Adrenal gland (tissue), 12 donors: ENCODE results near the gene REXO1. TPM values are rescaled to one million over a fixed set of nuclear protein-coding genes. Genes with fewer than 3 reads are reported as not detected.
A peak's percentile ranks its signal among the peaks of the same experiment; 100 is the strongest.

ENCODE experiments used
- DNase-seq, 7 donors: peaks; one replicate each; pipeline ENCODE4 v3.0.0-alpha.2; 2019 to 2020
- H3K27ac ChIP-seq, 5 donors: fragments of 200-600 bp; sonication (generic) in 4 of 5; 1 replicate in 3 of 5; 2 replicates in 2 of 5; pipeline versions ENCODE4 v1.5.1 to v1.8.0; 2016 to 2020; ENCODE audit warnings: mild to moderate bottlenecking in 1 of 5
- H3K27me3 ChIP-seq: fragments of 200-600 bp; 2 replicates; pipeline ENCODE4 v1.8.0; 2021
- H3K36me3 ChIP-seq, 2 donors: fragments of 200-600 bp; replicated peaks in 1 of 2; 1 replicate in 1 of 2; 2 replicates in 1 of 2; pipeline versions ENCODE4 v1.5.1 to v1.8.0; 2018 to 2022
- H3K4me1 ChIP-seq, 2 donors: fragments of 200-600 bp; replicated peaks in 1 of 2; 1 replicate in 1 of 2; 2 replicates in 1 of 2; pipeline versions ENCODE4 v1.5.1 to v1.8.0; 2018 to 2021
- H3K4me3 ChIP-seq, 4 donors: fragments of 200-600 bp; sonication (generic) in 3 of 4; one replicate each; pipeline ENCODE4 v1.5.1; 2016 to 2018
- H3K9me3 ChIP-seq, 3 donors: fragments of 200-600 bp; sonication (generic) in 1 of 3; replicated peaks in 1 of 3; 1 replicate in 2 of 3; 2 replicates in 1 of 3; pipeline versions ENCODE4 v1.5.1 to v1.8.0; 2016 to 2021
- POLR2A ChIP-seq, 2 donors: fragments of 450-650 bp; IDR thresholded peaks; one replicate each; pipeline ENCODE4 v1.6.1; 2017; ENCODE audit warnings: antibody characterized with exemption in 2 of 2, mild to moderate bottlenecking in 2 of 2, moderate library complexity in 1 of 2
- WGBS, 4 donors: extraction: QIAGEN DNeasy Blood & Tissue Kit in 2 of 4; methylation state at CpG; one replicate each; pipeline versions ENCODE4 v1.1.5 to v1.1.7; 2013 to 2017; 5-methylcytosine and 5-hydroxymethylcytosine counted together
- intact Hi-C, 2 donors: fragments of 100-400 bp; cut with DNase I; formaldehyde crosslinking; loops; one replicate each; pipeline versions ENCODE4 v1.14.1 to v1.15.0; 2022 to 2023
- polyA plus RNA-seq, 3 donors: library from polyadenylated mRNA; stranded (reverse); fragments of 200-250 nt in 2 of 3; fragments of 350-450 nt in 1 of 3; fragmentation: Illumina TruSeq in 1 of 3; extraction: RNeasy Lipid Tissue Mini Kit (QIAGEN cat#74804) in 1 of 3; gene quantifications; one replicate each; pipeline ENCODE4 v1.2.3, GENCODE V29; 2013 to 2014
- total RNA-seq, 9 donors: library from RNA; depleted of rRNA in 4 of 9; stranded (reverse); fragments of >200 nt in 4 of 9; fragments of 120-200 nt in 1 of 9; fragmentation: NEBNext Ultra II Directional in 1 of 9; extraction: Animal tissue kit (Norgen Biotek cat#: 25700) in 1 of 9; gene quantifications; one replicate each; pipeline versions ENCODE4 v1.1.0 to v1.2.4, GENCODE V29; 2013 to 2023
- TF ChIP-seq, protein P1 (sequence below), 6 experiments: fragments of 450-650 bp in 4 of 6; fragments of 200-600 bp in 2 of 6; sonication (generic) in 1 of 6; IDR thresholded peaks; 1 replicate in 5 of 6; 2 replicates in 1 of 6; pipeline versions ENCODE4 v1.5.1 to v1.8.0; 2016 to 2021; ENCODE audit warnings: antibody characterized with exemption in 6 of 6, mild to moderate bottlenecking in 2 of 6, moderate library complexity in 1 of 6
- donor health status: healthy with polysubstance abuse.
- donor health status: Bipolar disorder and iron deficiency.
- donor health status: DM: yes; HTN: yes; CAD: no.
- donor health status: DM: no; HTN: no; CAD: no.
- donor health status: DM: no; HTN: no; CAD: no.
- donor health status: DM: yes; HTN: yes; CAD: no.

Gene REXO1
- total and polyA plus RNA-seq, 12 donors = 9.3 to 155 (median 44.5) TPM

DNA sequence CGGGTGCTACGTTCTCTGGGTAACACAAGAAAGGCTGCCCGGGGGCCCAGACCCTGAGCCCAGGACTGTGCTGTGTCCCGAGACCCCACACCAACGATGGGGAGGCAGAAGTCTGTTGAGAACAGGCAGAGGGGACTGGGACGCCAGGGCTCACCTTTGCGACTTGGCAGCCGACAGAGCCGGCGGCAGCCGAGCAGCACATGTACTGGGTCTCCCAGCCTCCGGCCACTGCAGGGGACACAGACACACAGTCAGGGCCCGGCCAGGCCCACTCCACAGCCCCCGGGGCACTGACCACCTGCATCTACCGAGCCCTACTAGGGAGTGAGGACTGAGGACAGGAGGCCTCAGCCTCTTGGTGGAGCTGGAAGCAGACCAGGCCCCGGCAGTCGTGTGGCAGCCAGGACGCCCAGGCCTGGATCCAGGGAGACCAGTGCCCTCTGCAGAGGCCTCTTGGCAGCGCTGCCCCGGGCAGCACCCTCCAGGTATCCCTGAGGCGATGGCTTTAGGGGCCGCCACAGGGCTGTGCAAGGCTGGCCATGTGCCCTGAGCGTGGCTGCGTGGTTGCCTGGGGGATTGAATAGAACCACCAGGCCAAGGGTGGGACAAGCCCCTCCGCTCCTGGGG lies 30.6 kb downstream of the REXO1 start:
- peak in 1 of 7 donors; percentile 23 for DNase-seq
- no peak overlapping the region for H3K27ac ChIP-seq
- H3K4me1 ChIP-seq = peaks cover 9 to 19% of the 10 kb centered on the region in 2 donors
- WGBS, 4 donors = 76 to 86% (median 84%) methylated on average over 7 to 25 of the region's 25 CpGs
- intact Hi-C loops = loop anchor here in 1 of 2 donors (10.0 kb wide), 1 partner anchor 273 kb away; no protein-coding TSS in a partner anchor
- TF ChIP-seq, protein P1, sequence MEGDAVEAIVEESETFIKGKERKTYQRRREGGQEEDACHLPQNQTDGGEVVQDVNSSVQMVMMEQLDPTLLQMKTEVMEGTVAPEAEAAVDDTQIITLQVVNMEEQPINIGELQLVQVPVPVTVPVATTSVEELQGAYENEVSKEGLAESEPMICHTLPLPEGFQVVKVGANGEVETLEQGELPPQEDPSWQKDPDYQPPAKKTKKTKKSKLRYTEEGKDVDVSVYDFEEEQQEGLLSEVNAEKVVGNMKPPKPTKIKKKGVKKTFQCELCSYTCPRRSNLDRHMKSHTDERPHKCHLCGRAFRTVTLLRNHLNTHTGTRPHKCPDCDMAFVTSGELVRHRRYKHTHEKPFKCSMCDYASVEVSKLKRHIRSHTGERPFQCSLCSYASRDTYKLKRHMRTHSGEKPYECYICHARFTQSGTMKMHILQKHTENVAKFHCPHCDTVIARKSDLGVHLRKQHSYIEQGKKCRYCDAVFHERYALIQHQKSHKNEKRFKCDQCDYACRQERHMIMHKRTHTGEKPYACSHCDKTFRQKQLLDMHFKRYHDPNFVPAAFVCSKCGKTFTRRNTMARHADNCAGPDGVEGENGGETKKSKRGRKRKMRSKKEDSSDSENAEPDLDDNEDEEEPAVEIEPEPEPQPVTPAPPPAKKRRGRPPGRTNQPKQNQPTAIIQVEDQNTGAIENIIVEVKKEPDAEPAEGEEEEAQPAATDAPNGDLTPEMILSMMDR (IDR thresholded peaks at IDR 0.05) = no peak
- TF ChIP-seq POLR2A (IDR thresholded peaks at IDR 0.05) = no peak
- peaks cover 0 to 78% of the 10 kb centered on the region in 2 donors for H3K36me3 ChIP-seq
- H3K27me3 ChIP-seq = no peaks in the 10 kb centered on the region
- H3K9me3 ChIP-seq = no peaks in the 10 kb centered on the region
- no peak overlapping the region for H3K4me3 ChIP-seq

DNA sequence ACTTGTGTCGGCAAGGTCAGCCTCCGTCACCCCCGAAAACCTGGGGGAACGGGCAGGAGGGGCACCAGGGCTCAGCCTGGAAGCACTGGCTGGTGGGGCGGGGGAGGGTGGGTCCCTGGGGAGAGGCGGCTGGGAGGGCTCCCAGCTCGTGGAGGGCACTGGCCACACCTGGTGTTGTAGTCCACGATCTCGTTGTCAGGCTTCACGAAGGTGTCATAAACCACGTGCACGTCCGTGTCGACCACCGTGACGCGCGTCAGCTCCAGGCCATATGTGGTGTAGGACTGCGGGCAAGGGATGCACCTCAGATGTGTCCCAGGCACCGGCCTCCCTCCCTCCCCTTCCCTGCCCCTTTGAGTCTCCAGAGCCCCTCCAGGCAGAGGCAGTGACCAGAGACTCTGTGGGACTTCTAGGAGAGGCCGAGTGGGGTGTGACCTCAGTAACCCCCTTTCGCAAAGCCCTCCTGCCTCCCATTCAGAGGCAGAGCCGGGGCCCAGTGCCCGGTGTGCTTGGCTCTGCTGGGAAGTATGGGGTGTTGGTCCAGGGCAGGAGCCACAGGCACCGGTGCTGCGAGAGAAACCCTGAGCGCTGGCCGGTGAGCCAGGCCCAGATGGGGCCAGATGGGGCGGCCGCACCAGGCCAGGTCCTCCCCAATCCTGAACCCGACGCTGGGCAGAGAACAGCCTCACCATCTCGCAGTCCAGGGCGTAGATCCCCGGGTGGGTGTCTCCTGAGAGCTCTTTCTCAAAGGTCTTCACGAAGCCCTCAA lies 31.6 kb downstream of the REXO1 start:
- Histone ChIP-seq H3K27me3 (no peaks in the 10 kb centered on the region), H3K36me3 (peaks cover 0 to 70% of the 10 kb centered on the region in 2 donors), H3K4me3 (no peak overlapping the region), H3K4me1 (peaks cover 10 to 22% of the 10 kb centered on the region in 2 donors), H3K9me3 (no peaks in the 10 kb centered on the region), H3K27ac (no peak overlapping the region)
- DNase-seq = peak in 2 of 7 donors; percentile 7 to 26
- WGBS, 4 donors = 83 to 88% (median 86%) methylated on average over 4 to 36 of the region's 36 CpGs
- intact Hi-C loops = loop anchor here in 1 of 2 donors (10.0 kb wide), 1 partner anchor 272 kb away; no protein-coding TSS in a partner anchor
- TF ChIP-seq POLR2A (IDR thresholded peaks at IDR 0.05) = no peak
- TF ChIP-seq, protein P1 (IDR thresholded peaks at IDR 0.05) = no peak

DNA sequence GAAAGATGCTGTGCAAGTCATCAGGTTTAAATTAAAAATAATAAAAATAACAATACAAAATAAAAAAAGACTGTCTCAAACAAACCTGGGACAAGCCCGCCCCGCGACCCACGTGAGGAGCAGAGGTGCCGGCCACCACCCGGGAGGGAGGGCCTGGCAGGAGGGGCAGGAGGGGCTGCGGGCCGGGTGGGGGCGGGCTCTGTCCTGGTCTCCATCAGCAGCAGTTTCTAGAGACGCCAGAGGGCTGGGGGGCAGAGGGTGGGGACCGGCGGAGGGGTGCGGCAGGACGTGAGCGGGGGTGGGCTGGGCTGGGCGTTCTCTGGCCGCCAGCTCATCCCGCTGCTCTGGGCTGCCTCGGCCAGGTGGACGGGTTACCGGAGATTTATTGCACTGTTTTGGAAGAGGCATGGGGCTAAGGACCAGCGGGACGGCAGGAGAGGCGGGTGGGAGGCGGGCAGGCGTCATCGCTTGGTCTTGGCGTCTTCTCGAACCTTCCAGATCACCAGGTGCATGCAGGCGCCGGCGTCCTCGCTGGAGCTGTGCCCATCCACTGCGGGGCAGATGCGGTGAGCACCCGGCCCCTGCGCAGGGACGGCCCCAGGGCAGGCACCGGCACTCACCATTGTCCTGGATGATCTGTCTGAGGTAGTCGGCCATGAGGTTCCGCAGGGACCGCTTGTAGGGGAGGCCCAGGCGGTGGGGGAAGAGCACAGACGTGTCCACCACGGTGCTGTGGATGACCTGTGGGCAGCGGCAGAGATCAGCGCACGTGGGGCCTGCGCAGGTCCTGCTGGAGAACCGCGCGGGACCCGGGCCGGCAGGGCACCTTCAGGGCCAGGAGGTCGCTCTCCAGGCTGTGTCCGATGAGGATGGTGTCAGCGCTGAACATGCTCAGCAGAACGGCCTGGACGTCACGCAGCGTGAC lies 32.4 kb downstream of the REXO1 start:
- WGBS, 4 donors = 76 to 82% (median 80%) methylated on average over 15 to 61 of the region's 61 CpGs
- H3K36me3 ChIP-seq = peaks cover 0 to 61% of the 10 kb centered on the region in 2 donors
- TF ChIP-seq, protein P1 (IDR thresholded peaks at IDR 0.05) = no peak
- no peak for TF ChIP-seq POLR2A (IDR thresholded peaks at IDR 0.05)

More for the DNA sequence above, 32.4 kb downstream of the REXO1 start:
- Histone ChIP-seq H3K27ac (no peak overlapping the region), H3K4me1 (peaks cover 12 to 24% of the 10 kb centered on the region in 2 donors), H3K4me3 (no peak overlapping the region), H3K27me3 (no peaks in the 10 kb centered on the region), H3K9me3 (no peaks in the 10 kb centered on the region)
- intact Hi-C loops = loop anchor here in 1 of 2 donors (10.0 kb wide), 1 partner anchor 271 kb away; no protein-coding TSS in a partner anchor
- DNase-seq = peak in 2 of 7 donors; percentile 25 to 32
